ENCODE data around the gene ROR2. TPM values are rescaled to one million over a fixed set of nuclear protein-coding genes. Genes with fewer than 3 reads are reported as not detected.

The ROR2 gene
- total and polyA plus RNA-seq, 5 donors from 2014 or later, result 0.12 TPM; not detected in 4

- no peaks in the 10 kb centered on the region for H3K36me3 ChIP-seq (ENCODE audit: control insufficient read depth, insufficient read depth, low read length)
- no peak overlapping the region for H3K27ac Mint-ChIP-seq
- H3K4me1 Mint-ChIP-seq, result peaks cover 0 to 6% (median 0%) of the 10 kb centered on the region in 4 donors
- DNase-seq (no peak), ATAC-seq (ENCODE audit: low read depth in 2 of 2) (no peak)
- H3K4me3 Mint-ChIP-seq, result no peak overlapping the region
- no peaks in the 10 kb centered on the region for H3K27me3 ChIP-seq (ENCODE audit: control insufficient read depth, insufficient read depth, low read length)
- no peaks in the 10 kb centered on the region for H3K4me1 ChIP-seq (ENCODE audit: control insufficient read depth, insufficient read depth, low read length, poor library complexity, severe bottlenecking)
- no peaks in the 10 kb centered on the region for H3K36me3 Mint-ChIP-seq
- peaks cover 0 to 4% (median 0%) of the 10 kb centered on the region in 7 donors for H3K9me3 Mint-ChIP-seq
- no peaks in the 10 kb centered on the region for H3K9me3 ChIP-seq (ENCODE audit: control insufficient read depth in 2 of 2, low read length in 2 of 2)
- H3K27me3 Mint-ChIP-seq, result peaks cover 5% of the 10 kb centered on the region
- H3K27ac ChIP-seq (ENCODE audit: insufficient read depth, low read length, poor library complexity, severe bottlenecking), result no peak overlapping the region
- no peak overlapping the region for H3K4me3 ChIP-seq (ENCODE audit: low read depth, low read length)
Measured at GRCh38 chr9:91937727-91938126, 12.3 kb downstream of the ROR2 start.

DNA sequence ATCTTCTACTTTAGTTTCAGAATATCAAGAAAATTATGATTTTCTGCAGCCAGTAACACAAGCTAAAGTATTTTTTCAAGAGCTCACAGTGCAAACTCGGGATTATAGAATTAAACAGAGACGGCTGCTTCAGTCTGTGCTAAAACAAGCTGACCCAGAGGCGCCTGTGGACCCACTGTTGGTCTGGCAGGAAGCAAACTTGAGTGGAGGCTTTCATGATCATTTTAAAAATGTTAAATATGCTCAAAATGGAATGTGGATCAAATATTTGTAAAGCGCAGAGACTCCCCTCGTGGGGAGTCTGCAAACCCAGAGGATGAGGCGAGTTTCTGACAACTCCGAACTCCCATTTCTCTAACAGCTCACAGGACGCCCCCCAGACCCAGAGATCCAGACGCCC, 13.0 kb downstream of the ROR2 start:
- H3K9me3 ChIP-seq (ENCODE audit: control insufficient read depth in 2 of 2, low read length in 2 of 2), result no peaks in the 10 kb centered on the region
- H3K36me3 ChIP-seq (ENCODE audit: control insufficient read depth, insufficient read depth, low read length), result no peaks in the 10 kb centered on the region
- Mint-ChIP-seq H3K27me3 (peaks cover 5% of the 10 kb centered on the region), H3K4me1 (peaks cover 0 to 6% (median 0%) of the 10 kb centered on the region in 4 donors), H3K36me3 (no peaks in the 10 kb centered on the region), H3K9me3 (peaks cover 0 to 4% (median 0%) of the 10 kb centered on the region in 7 donors), H3K4me3 (no peak overlapping the region), H3K27ac (no peak overlapping the region)
- H3K4me1 ChIP-seq (ENCODE audit: control insufficient read depth, insufficient read depth, low read length, poor library complexity, severe bottlenecking), result no peaks in the 10 kb centered on the region
- no peak overlapping the region for H3K4me3 ChIP-seq (ENCODE audit: low read depth, low read length)
- H3K27ac ChIP-seq (ENCODE audit: insufficient read depth, low read length, poor library complexity, severe bottlenecking), result no peak overlapping the region
- ATAC-seq (ENCODE audit: low read depth in 2 of 2) (no peak), DNase-seq (no peak)
- no peaks in the 10 kb centered on the region for H3K27me3 ChIP-seq (ENCODE audit: control insufficient read depth, insufficient read depth, low read length)

DNA sequence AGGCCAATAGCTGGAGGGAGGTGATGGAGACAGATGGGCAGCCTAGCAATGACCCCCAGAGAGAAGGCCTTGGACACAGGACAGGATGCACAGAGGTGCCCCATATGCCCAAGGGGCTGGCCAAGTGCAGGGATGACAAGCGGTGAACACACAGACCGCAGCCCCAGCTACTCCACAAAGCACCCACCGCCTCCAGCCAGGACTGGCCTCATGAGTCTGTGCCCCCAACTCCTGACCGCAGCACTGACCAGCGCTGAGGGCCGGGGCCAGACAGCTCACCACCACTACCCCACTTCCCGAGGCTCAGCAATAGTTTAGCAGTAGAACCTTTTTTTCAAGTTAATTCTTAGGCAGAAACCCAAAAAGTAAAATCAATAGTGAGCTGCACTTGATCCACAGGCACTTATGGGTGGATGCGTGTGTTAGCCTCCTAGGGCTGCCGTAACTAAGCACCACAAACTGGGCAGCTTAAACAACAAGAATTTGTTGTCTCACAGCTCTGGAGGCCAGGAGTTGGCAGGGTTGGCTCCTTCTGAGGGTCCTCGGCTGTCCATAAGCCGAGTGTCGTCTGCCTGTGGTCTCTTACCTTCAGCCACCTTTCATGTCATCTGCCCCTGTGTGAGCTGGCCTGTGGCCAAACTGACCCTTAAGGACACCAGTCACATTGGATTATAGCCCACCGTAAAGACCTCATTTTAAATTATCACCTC, 14.1 kb downstream of the ROR2 start:
- DNase-seq (no peak), ATAC-seq (ENCODE audit: low read depth in 2 of 2) (no peak)
- H3K27ac Mint-ChIP-seq, result no peak overlapping the region
- no peaks in the 10 kb centered on the region for H3K36me3 Mint-ChIP-seq
- H3K4me1 Mint-ChIP-seq, result peaks cover 0 to 6% (median 0%) of the 10 kb centered on the region in 4 donors
- Histone ChIP-seq H3K27me3 (ENCODE audit: control insufficient read depth, insufficient read depth, low read length) (no peaks in the 10 kb centered on the region), H3K36me3 (ENCODE audit: control insufficient read depth, insufficient read depth, low read length) (no peaks in the 10 kb centered on the region), H3K4me1 (ENCODE audit: control insufficient read depth, insufficient read depth, low read length, poor library complexity, severe bottlenecking) (no peaks in the 10 kb centered on the region), H3K27ac (ENCODE audit: insufficient read depth, low read length, poor library complexity, severe bottlenecking) (no peak overlapping the region), H3K4me3 (ENCODE audit: low read depth, low read length) (no peak overlapping the region), H3K9me3 (ENCODE audit: control insufficient read depth in 2 of 2, low read length in 2 of 2) (peaks cover 8 to 10% of the 10 kb centered on the region in 2 experiments)
- no peak overlapping the region for H3K4me3 Mint-ChIP-seq
- peaks cover 0 to 10% (median 3%) of the 10 kb centered on the region in 7 donors for H3K9me3 Mint-ChIP-seq
- peaks cover 5% of the 10 kb centered on the region for H3K27me3 Mint-ChIP-seq

GRCh38 chr9:91935066-91935749, 14.8 kb downstream of the ROR2 start:
- Mint-ChIP-seq H3K36me3 (no peaks in the 10 kb centered on the region), H3K4me1 (peaks cover 0 to 6% (median 0%) of the 10 kb centered on the region in 4 donors), H3K4me3 (no peak overlapping the region), H3K27me3 (peaks cover 5% of the 10 kb centered on the region), H3K27ac (no peak overlapping the region), H3K9me3 (peaks cover 0 to 18% (median 9%) of the 10 kb centered on the region in 7 donors)
- DNase-seq, result no peak
- no peaks in the 10 kb centered on the region for H3K4me1 ChIP-seq (ENCODE audit: control insufficient read depth, insufficient read depth, low read length, poor library complexity, severe bottlenecking)
- no peak overlapping the region for H3K4me3 ChIP-seq (ENCODE audit: low read depth, low read length)
- peaks cover 16 to 18% of the 10 kb centered on the region in 2 experiments for H3K9me3 ChIP-seq (ENCODE audit: control insufficient read depth in 2 of 2, low read length in 2 of 2)
- ATAC-seq (ENCODE audit: low read depth in 2 of 2), result no peak
- no peaks in the 10 kb centered on the region for H3K36me3 ChIP-seq (ENCODE audit: control insufficient read depth, insufficient read depth, low read length)
- no peaks in the 10 kb centered on the region for H3K27me3 ChIP-seq (ENCODE audit: control insufficient read depth, insufficient read depth, low read length)
- H3K27ac ChIP-seq (ENCODE audit: insufficient read depth, low read length, poor library complexity, severe bottlenecking), result no peak overlapping the region

DNA sequence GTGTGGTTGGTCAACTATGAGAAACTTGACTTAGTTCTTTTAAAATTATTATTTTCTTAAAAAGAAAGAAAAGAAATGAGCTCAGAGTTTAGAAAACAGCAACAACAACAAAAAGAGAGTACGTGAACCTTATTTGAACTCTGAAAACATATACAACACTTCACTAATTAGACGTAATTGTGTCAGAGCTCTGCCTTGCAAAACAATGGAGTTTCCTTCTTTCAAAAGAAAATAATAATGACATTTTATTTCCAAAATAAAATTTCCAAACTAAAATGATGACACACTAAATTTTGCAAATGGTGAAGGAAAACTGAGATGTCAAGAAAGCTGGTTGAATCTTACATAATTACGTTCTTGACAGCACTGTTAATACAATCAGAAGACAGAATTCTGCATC, 15.4 kb downstream of the ROR2 start:
- H3K27ac Mint-ChIP-seq, result no peak overlapping the region
- ATAC-seq (ENCODE audit: low read depth in 2 of 2) (no peak), DNase-seq (no peak)
- no peaks in the 10 kb centered on the region for H3K4me1 ChIP-seq (ENCODE audit: control insufficient read depth, insufficient read depth, low read length, poor library complexity, severe bottlenecking)
- H3K9me3 Mint-ChIP-seq, result peaks cover 0 to 21% (median 10%) of the 10 kb centered on the region in 7 donors
- no peak overlapping the region for H3K4me3 Mint-ChIP-seq
- H3K27me3 Mint-ChIP-seq, result peaks cover 5% of the 10 kb centered on the region
- H3K36me3 Mint-ChIP-seq, result no peaks in the 10 kb centered on the region
- no peak overlapping the region for H3K27ac ChIP-seq (ENCODE audit: insufficient read depth, low read length, poor library complexity, severe bottlenecking)
- H3K27me3 ChIP-seq (ENCODE audit: control insufficient read depth, insufficient read depth, low read length), result no peaks in the 10 kb centered on the region
- H3K9me3 ChIP-seq (ENCODE audit: control insufficient read depth in 2 of 2, low read length in 2 of 2), result peaks cover 21 to 23% of the 10 kb centered on the region in 2 experiments
- peaks cover 0 to 6% (median 0%) of the 10 kb centered on the region in 4 donors for H3K4me1 Mint-ChIP-seq
- H3K4me3 ChIP-seq (ENCODE audit: low read depth, low read length), result no peak overlapping the region
- H3K36me3 ChIP-seq (ENCODE audit: control insufficient read depth, insufficient read depth, low read length), result no peaks in the 10 kb centered on the region

DNA sequence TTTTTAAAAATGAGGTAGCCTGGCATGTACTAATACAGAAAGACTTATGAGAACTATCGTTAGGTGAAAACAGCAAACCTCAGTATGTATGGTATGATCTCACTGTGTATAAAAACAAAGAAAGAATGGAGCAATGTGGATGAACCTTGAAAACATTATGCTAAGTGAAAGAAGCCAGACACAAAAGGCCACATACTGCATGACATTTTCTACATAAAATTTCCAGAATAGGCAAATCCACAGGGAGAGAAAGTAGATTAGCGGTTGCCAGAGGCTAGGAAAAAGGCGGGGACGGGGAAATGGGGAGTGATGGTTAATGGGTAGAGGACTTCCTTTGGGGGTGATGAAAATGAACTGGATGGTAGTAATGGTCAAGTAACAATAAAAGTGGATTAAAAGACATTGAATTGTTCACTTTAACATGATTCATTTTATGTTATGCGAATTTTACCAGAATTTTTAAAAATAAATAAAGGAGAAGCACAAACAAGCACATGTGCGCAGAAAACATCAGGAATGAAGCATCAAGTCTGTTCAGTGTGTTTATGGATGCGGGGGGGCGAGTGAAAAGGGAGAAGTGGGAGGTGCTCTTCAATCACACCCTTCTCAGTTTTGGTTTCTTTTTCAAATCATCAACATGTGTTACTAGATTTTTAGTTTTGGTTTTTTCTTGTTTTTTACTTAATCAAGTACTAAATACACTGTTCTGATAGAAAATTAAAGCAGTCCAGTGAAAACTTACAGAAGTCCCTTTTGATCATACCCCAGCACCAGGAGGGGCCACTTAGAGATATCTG, 16.3 kb downstream of the ROR2 start:
- H3K9me3 Mint-ChIP-seq, result peaks cover 0 to 29% (median 11%) of the 10 kb centered on the region in 7 donors
- no peaks in the 10 kb centered on the region for H3K27me3 ChIP-seq (ENCODE audit: control insufficient read depth, insufficient read depth, low read length)
- no peak overlapping the region for H3K27ac ChIP-seq (ENCODE audit: insufficient read depth, low read length, poor library complexity, severe bottlenecking)
- DNase-seq, result peak in 1 of 3 donors; percentile 18
- H3K4me1 Mint-ChIP-seq, result peaks cover 0 to 6% (median 0%) of the 10 kb centered on the region in 4 donors
- H3K9me3 ChIP-seq (ENCODE audit: control insufficient read depth in 2 of 2, low read length in 2 of 2), result peaks cover 24 to 30% of the 10 kb centered on the region in 2 experiments
- ATAC-seq (ENCODE audit: low read depth in 2 of 2), result no peak
- no peaks in the 10 kb centered on the region for H3K36me3 ChIP-seq (ENCODE audit: control insufficient read depth, insufficient read depth, low read length)
- H3K27me3 Mint-ChIP-seq, result peaks cover 5% of the 10 kb centered on the region
- H3K4me3 ChIP-seq (ENCODE audit: low read depth, low read length), result no peak overlapping the region
- no peak overlapping the region for H3K4me3 Mint-ChIP-seq
- H3K27ac Mint-ChIP-seq, result no peak overlapping the region
- no peaks in the 10 kb centered on the region for H3K4me1 ChIP-seq (ENCODE audit: control insufficient read depth, insufficient read depth, low read length, poor library complexity, severe bottlenecking)
- no peaks in the 10 kb centered on the region for H3K36me3 Mint-ChIP-seq

DNA sequence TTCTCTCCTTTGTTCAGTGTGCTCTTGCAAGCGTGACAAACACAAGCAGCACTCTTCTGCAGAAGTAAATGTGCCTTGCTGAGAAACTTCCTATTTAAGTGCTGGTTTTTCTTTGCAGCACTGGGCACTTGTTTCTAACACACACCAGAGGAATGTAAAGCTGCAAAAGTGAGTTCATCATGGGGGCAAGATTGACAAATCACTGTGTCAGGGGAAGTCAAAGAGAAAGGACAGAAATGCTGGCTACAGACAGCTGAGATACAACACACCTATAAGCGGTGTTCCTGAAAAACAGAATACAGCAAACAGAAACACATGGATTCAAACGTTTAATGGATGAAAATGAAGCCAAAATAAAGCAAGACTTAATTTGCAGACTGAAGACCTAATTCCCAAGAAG, 19.6 kb downstream of the ROR2 start:
- H3K27ac Mint-ChIP-seq, result no peak overlapping the region
- DNase-seq (no peak), ATAC-seq (ENCODE audit: low read depth in 2 of 2) (no peak)
- H3K4me3 ChIP-seq (ENCODE audit: low read depth, low read length), result no peak overlapping the region
- H3K9me3 Mint-ChIP-seq, result peaks cover 0 to 39% (median 11%) of the 10 kb centered on the region in 7 donors
- no peaks in the 10 kb centered on the region for H3K36me3 ChIP-seq (ENCODE audit: control insufficient read depth, insufficient read depth, low read length)
- no peaks in the 10 kb centered on the region for H3K36me3 Mint-ChIP-seq
- no peak overlapping the region for H3K4me3 Mint-ChIP-seq
- peaks cover 24 to 30% of the 10 kb centered on the region in 2 experiments for H3K9me3 ChIP-seq (ENCODE audit: control insufficient read depth in 2 of 2, low read length in 2 of 2)
- peaks cover 0 to 6% (median 0%) of the 10 kb centered on the region in 4 donors for H3K4me1 Mint-ChIP-seq
- peaks cover 5% of the 10 kb centered on the region for H3K27me3 Mint-ChIP-seq
- no peaks in the 10 kb centered on the region for H3K27me3 ChIP-seq (ENCODE audit: control insufficient read depth, insufficient read depth, low read length)
- no peaks in the 10 kb centered on the region for H3K4me1 ChIP-seq (ENCODE audit: control insufficient read depth, insufficient read depth, low read length, poor library complexity, severe bottlenecking)
- no peak overlapping the region for H3K27ac ChIP-seq (ENCODE audit: insufficient read depth, low read length, poor library complexity, severe bottlenecking)

Data from CD4-positive, CD25-positive, alpha-beta regulatory T cell (primary cell).